H9 (cell line): Measurements from ENCODE around the gene RPL27. TPM values are rescaled to one million over a fixed set of nuclear protein-coding genes. Genes with fewer than 3 reads are reported as not detected.
"Not testable (repeated sequence)": the region's sequence is repeated elsewhere in the genome, so short reads cannot be mapped to it uniquely, and the experiment has no call there.

Source experiments
- DNase-seq: peaks from one replicate; pipeline ENCODE4 v3.0.0-alpha.2; 2017
- H2AFZ ChIP-seq: one replicate; pipeline ENCODE4 v1.6.1; 2013; ENCODE audit warnings: mild to moderate bottlenecking, low read length, control low read depth, moderate library complexity
- H2AK5ac ChIP-seq: 2 replicates; pipeline ENCODE4 v1.6.1; 2013; ENCODE audit warnings: low read length, control low read depth, mixed read lengths; ENCODE audit not compliant: insufficient read length
- H2BK120ac ChIP-seq: one replicate; pipeline ENCODE4 v1.6.1; 2013; ENCODE audit warnings: low read depth, mild to moderate bottlenecking, low read length, control low read depth, inconsistent platforms; ENCODE audit not compliant: poor library complexity, severe bottlenecking
- H2BK12ac ChIP-seq: 2 replicates; pipeline ENCODE4 v1.6.1; 2013; ENCODE audit warnings: low read length, control low read depth, mixed read lengths, low read depth; ENCODE audit not compliant: insufficient read length
- H2BK15ac ChIP-seq: 2 replicates; pipeline ENCODE4 v1.6.1; 2013; ENCODE audit warnings: low read depth, low read length, control low read depth
- H2BK20ac ChIP-seq: one replicate; pipeline ENCODE4 v1.6.1; 2013; ENCODE audit warnings: low read depth, mild to moderate bottlenecking, low read length, control low read depth, inconsistent platforms; ENCODE audit not compliant: poor library complexity, severe bottlenecking
- H2BK5ac ChIP-seq: 2 replicates; pipeline ENCODE4 v1.6.1; 2013; ENCODE audit warnings: low read length, control low read depth, mixed read lengths; ENCODE audit not compliant: insufficient read length
- H3K14ac ChIP-seq: 2 replicates; pipeline ENCODE4 v1.6.1; 2013; ENCODE audit warnings: low read length, control low read depth; ENCODE audit not compliant: insufficient read depth
- H3K18ac ChIP-seq: 2 replicates; pipeline ENCODE4 v1.6.1; 2013; ENCODE audit warnings: low read depth, mild to moderate bottlenecking, mixed read lengths, low read length, control low read depth; ENCODE audit not compliant: insufficient read length
- H3K23ac ChIP-seq: 2 replicates; pipeline ENCODE4 v1.6.1; 2013; ENCODE audit warnings: low read length, control low read depth, mixed read lengths, low read depth; ENCODE audit not compliant: insufficient read length
- H3K23me2 ChIP-seq: 2 replicates; pipeline ENCODE4 v1.6.1; 2013; ENCODE audit warnings: low read depth, mild to moderate bottlenecking, mixed read lengths, low read length, control low read depth; ENCODE audit not compliant: insufficient read length, poor library complexity, severe bottlenecking
- H3K27ac ChIP-seq: 2 replicates; pipeline ENCODE4 v1.5.1; 2013; ENCODE audit warnings: low read length, control low read depth, mixed read lengths, low read depth; ENCODE audit not compliant: insufficient read length
- H3K27me3 ChIP-seq: 2 replicates; pipeline ENCODE4 v1.6.1; 2013; ENCODE audit warnings: low read length, control low read depth, inconsistent platforms; ENCODE audit not compliant: insufficient read depth
- H3K4ac ChIP-seq: 2 replicates; pipeline ENCODE4 v1.6.1; 2013; ENCODE audit warnings: low read depth, mild to moderate bottlenecking, control low read depth, inconsistent platforms, low read length, moderate library complexity
- H3K4me1 ChIP-seq: 2 replicates; pipeline ENCODE4 v1.6.1; 2013; ENCODE audit warnings: low read length, control low read depth, inconsistent platforms; ENCODE audit not compliant: insufficient read depth
- H3K4me2 ChIP-seq: 2 replicates; pipeline ENCODE4 v1.6.1; 2013; ENCODE audit warnings: low read length, control low read depth, mixed read lengths; ENCODE audit not compliant: insufficient read length, insufficient read depth
- H3K56ac ChIP-seq: 2 replicates; pipeline ENCODE4 v1.6.1; 2013; ENCODE audit warnings: low read depth, mild to moderate bottlenecking, mixed read lengths, low read length, control low read depth; ENCODE audit not compliant: insufficient read length
- H3K79me1 ChIP-seq: 2 replicates; pipeline ENCODE4 v1.6.1; 2013; ENCODE audit warnings: low read depth, mild to moderate bottlenecking, moderate library complexity, low read length, control low read depth, inconsistent platforms; ENCODE audit not compliant: insufficient read depth, poor library complexity, severe bottlenecking
- H3K79me2 ChIP-seq: 2 replicates; pipeline ENCODE4 v1.6.1; 2013; ENCODE audit warnings: low read length, control low read depth, inconsistent platforms; ENCODE audit not compliant: insufficient read depth
- H3K9ac ChIP-seq: 2 replicates; pipeline ENCODE4 v1.6.1; 2013; ENCODE audit warnings: low read length, control low read depth, mixed read lengths; ENCODE audit not compliant: insufficient read length; ENCODE audit errors: extremely low read depth
- H3K9me3 ChIP-seq: one replicate; pipeline ENCODE4 v1.6.1; 2013; ENCODE audit warnings: low read depth, low read length, inconsistent platforms; ENCODE audit not compliant: control insufficient read depth
- H3T11ph ChIP-seq: one replicate; pipeline ENCODE4 v1.6.1; 2013; ENCODE audit warnings: mild to moderate bottlenecking, low read length, control low read depth, inconsistent platforms
- H4K20me1 ChIP-seq: one replicate; pipeline ENCODE4 v1.6.1; 2013; ENCODE audit not compliant: control insufficient read depth, insufficient read length, insufficient read depth
- H4K5ac ChIP-seq: 2 replicates; pipeline ENCODE4 v1.6.1; 2013; ENCODE audit warnings: low read depth, mild to moderate bottlenecking, mixed read lengths, low read length, control low read depth; ENCODE audit not compliant: insufficient read length
- H4K8ac ChIP-seq: replicated peaks from 2 replicates; pipeline ENCODE4 v1.6.1; 2013; ENCODE audit warnings: low read length, control low read depth, mixed read lengths, low read depth; ENCODE audit not compliant: insufficient read length
- H4K91ac ChIP-seq: 2 replicates; pipeline ENCODE4 v1.6.1; 2013; ENCODE audit warnings: low read depth, mild to moderate bottlenecking, moderate library complexity, mixed read lengths, low read length, control low read depth; ENCODE audit not compliant: insufficient read length
- H3K27ac Mint-ChIP-seq, 3 experiments: 2 replicates in 2 of 3; 3 replicates in 1 of 3; pipeline ENCODE4 v1.8.0; 2020 to 2021; ENCODE audit warnings: mixed read lengths in 3 of 3, mild to moderate bottlenecking in 1 of 3, moderate library complexity in 1 of 3
- H3K27me3 Mint-ChIP-seq: 2 replicates; pipeline ENCODE4 v1.8.0; 2021; ENCODE audit warnings: low read depth, mild to moderate bottlenecking, moderate library complexity, mixed read lengths
- H3K36me3 Mint-ChIP-seq, 3 experiments: 2 replicates in 2 of 3; 3 replicates in 1 of 3; pipeline ENCODE4 v1.8.0; 2020 to 2021; ENCODE audit warnings: low read depth in 3 of 3, mixed read lengths in 3 of 3; ENCODE audit not compliant: insufficient read depth in 1 of 3
- H3K4me1 Mint-ChIP-seq, 2 experiments: 2 replicates each; pipeline ENCODE4 v1.8.0; 2020; ENCODE audit warnings: mixed read lengths in 2 of 2
- H3K4me3 Mint-ChIP-seq, 2 experiments: 2 replicates in 1 of 2; 3 replicates in 1 of 2; pipeline ENCODE4 v1.8.0; 2020 to 2021; ENCODE audit warnings: mild to moderate bottlenecking in 2 of 2, mixed read lengths in 2 of 2, moderate library complexity in 1 of 2
- H3K9me3 Mint-ChIP-seq, 2 experiments: 2 replicates in 1 of 2; 3 replicates in 1 of 2; pipeline ENCODE4 v1.8.0; 2020; ENCODE audit warnings: mild to moderate bottlenecking in 2 of 2, mixed read lengths in 2 of 2, moderate library complexity in 1 of 2
- WGBS: extraction: QIAGEN DNeasy Blood & Tissue Kit; methylation state at CpG from one replicate; pipeline ENCODE4 v1.1.7; 2013; ENCODE audit warnings: missing lambda C conversion rate, low lambda C conversion rate, mixed read lengths; ENCODE audit not compliant: insufficient read length; ENCODE audit errors: extremely low coverage; 5-methylcytosine and 5-hydroxymethylcytosine counted together
- total RNA-seq: library from RNA; stranded (reverse); gene quantifications from 2 replicates; pipeline ENCODE4 v1.2.1, GENCODE V29; 2021
- TF ChIP-seq, protein P1 (sequence below): fragments of 200-600 bp; sonication (generic); conservative IDR thresholded peaks from 3 replicates; pipeline ENCODE4 v1.8.0; 2021; ENCODE audit warnings: antibody characterized with exemption, mild to moderate bottlenecking

Gene RPL27
- total RNA-seq, 1 experiment from 2014 or later: 1,514 TPM

DNA sequence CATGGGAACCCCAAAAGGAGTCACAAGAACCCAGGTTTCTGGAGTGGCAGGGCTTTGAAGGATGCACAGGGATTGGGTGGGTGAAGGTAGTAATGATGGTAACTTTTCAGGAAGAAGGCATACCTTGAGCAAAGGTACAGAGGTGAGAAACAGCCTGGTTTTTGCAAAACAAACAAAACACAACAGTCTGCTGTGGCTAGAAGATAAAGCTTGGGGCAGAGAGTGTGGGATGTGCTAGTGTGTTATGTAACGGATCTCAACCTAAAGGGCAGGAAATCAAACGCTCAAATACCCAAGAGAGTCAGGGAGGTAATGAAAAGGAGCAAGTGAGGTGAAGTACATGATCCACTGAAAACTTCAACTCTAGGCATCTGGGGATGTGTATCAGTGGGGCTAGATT, 23.0 kb upstream of the RPL27 start:
- H3K4me3 Mint-ChIP-seq: no peak overlapping the region
- no peak overlapping the region for H2AK5ac ChIP-seq
- no peaks in the 10 kb centered on the region for H3K27me3 Mint-ChIP-seq
- H3K79me1 ChIP-seq: no peaks in the 10 kb centered on the region
- H3K18ac ChIP-seq: no peak overlapping the region
- no peaks in the 10 kb centered on the region; a peak in 1 of 5 replicates for H3K9me3 Mint-ChIP-seq
- no peak overlapping the region for H2BK15ac ChIP-seq
- no CpG with 5 or more reads among the region's 2 CpGs for WGBS
- TF ChIP-seq, protein P1, sequence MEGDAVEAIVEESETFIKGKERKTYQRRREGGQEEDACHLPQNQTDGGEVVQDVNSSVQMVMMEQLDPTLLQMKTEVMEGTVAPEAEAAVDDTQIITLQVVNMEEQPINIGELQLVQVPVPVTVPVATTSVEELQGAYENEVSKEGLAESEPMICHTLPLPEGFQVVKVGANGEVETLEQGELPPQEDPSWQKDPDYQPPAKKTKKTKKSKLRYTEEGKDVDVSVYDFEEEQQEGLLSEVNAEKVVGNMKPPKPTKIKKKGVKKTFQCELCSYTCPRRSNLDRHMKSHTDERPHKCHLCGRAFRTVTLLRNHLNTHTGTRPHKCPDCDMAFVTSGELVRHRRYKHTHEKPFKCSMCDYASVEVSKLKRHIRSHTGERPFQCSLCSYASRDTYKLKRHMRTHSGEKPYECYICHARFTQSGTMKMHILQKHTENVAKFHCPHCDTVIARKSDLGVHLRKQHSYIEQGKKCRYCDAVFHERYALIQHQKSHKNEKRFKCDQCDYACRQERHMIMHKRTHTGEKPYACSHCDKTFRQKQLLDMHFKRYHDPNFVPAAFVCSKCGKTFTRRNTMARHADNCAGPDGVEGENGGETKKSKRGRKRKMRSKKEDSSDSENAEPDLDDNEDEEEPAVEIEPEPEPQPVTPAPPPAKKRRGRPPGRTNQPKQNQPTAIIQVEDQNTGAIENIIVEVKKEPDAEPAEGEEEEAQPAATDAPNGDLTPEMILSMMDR: no peak
- no peak overlapping the region for H3K4ac ChIP-seq
- no peak overlapping the region for H3K4me2 ChIP-seq
- DNase-seq: no peak
- no peaks in the 10 kb centered on the region for H3K9me3 ChIP-seq
- no peak overlapping the region for H2AFZ ChIP-seq
- H3K27ac Mint-ChIP-seq: peak overlapping the region in 2 of 3 experiments; percentile 20 to 22; a peak in 2 of 7 replicates
- H2BK120ac ChIP-seq: no peak overlapping the region
- no peaks in the 10 kb centered on the region for H4K20me1 ChIP-seq
- no peak overlapping the region for H2BK20ac ChIP-seq
- no peak overlapping the region for H2BK12ac ChIP-seq
- no peaks in the 10 kb centered on the region for H3K4me1 ChIP-seq
- no peak overlapping the region for H3K56ac ChIP-seq
- peaks cover 9 to 12% of the 10 kb centered on the region in 2 experiments for H3K4me1 Mint-ChIP-seq
- no peak overlapping the region for H2BK5ac ChIP-seq
- H3K27ac ChIP-seq: no peak overlapping the region
- H3K23ac ChIP-seq: no peak overlapping the region
- no peak overlapping the region for H4K5ac ChIP-seq
- no peak overlapping the region for H4K8ac ChIP-seq
- no peaks in the 10 kb centered on the region for H3K27me3 ChIP-seq
- H3K14ac ChIP-seq: no peak overlapping the region
- H3K9ac ChIP-seq: no peak overlapping the region
- H4K91ac ChIP-seq: no peak overlapping the region
- no peaks in the 10 kb centered on the region for H3K79me2 ChIP-seq
- H3T11ph ChIP-seq: no peak overlapping the region
- peaks cover 6% of the 10 kb centered on the region for H3K23me2 ChIP-seq
- peaks cover 0 to 6% (median 3%) of the 10 kb centered on the region in 3 experiments; a peak in 3 of 7 replicates for H3K36me3 Mint-ChIP-seq

DNA sequence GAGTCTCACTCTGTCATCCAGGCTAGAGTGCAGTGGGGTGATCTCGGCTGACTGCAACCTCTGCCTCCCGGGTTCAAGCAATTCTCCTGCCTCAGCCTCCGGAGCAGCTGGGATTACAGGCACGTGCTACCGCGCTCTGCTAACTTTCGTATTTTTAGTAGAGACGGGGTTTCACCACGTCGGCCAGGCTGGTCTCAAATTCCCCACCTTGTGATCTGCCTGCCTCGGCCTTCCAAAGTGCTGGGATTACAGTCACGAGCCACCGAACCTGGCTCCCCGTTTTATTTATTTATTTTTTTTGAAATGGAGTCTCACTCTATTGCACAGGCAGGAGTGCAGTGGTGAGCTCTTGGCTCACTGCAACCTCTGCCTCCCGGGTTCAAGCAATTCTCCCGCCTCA, 22.5 kb upstream of the RPL27 start:
- not testable (repeated sequence) for H3K9me3 ChIP-seq, H3K14ac ChIP-seq, H2BK15ac ChIP-seq, H2BK12ac ChIP-seq, H3K27me3 Mint-ChIP-seq, H4K5ac ChIP-seq, H3K36me3 Mint-ChIP-seq, H2BK20ac ChIP-seq, H3K4me3 Mint-ChIP-seq, H4K8ac ChIP-seq, H3K79me1 ChIP-seq, H4K20me1 ChIP-seq, H2AFZ ChIP-seq, H3K4me2 ChIP-seq, H3T11ph ChIP-seq, H3K23me2 ChIP-seq, H3K27me3 ChIP-seq, H2BK5ac ChIP-seq, H3K4ac ChIP-seq, H3K9me3 Mint-ChIP-seq, H3K23ac ChIP-seq, H3K9ac ChIP-seq, H2AK5ac ChIP-seq, H3K79me2 ChIP-seq, H3K56ac ChIP-seq, H3K27ac Mint-ChIP-seq, DNase-seq, H3K27ac ChIP-seq, H3K4me1 ChIP-seq, H3K18ac ChIP-seq, H2BK120ac ChIP-seq, H4K91ac ChIP-seq
- WGBS: no CpG with 5 or more reads among the region's 16 CpGs
- peaks cover 9 to 14% of the 10 kb centered on the region in 2 experiments for H3K4me1 Mint-ChIP-seq
